Measurements from ENCODE around the gene PHTF2.

PHTF2 gene

GRCh38 chr7:77796109-77796508, 2.5 kb upstream of the PHTF2 start:
- no peak for DNase-seq

- DNase-seq, result no peak
Observed at GRCh38 chr7:77796960-77797359, 1.6 kb upstream of the PHTF2 start.

GRCh38 chr7:77797734-77798393, 709 bp upstream of the PHTF2 start:
- no peak for DNase-seq

- peak; percentile 59 for DNase-seq
Observed at GRCh38 chr7:77799078-77799964, 748 bp downstream of the PHTF2 start.

GRCh38 chr7:77800158-77800557, 1.6 kb downstream of the PHTF2 start:
- DNase-seq, result no peak

- no peak for DNase-seq
Observed at GRCh38 chr7:77800730-77801129, 2.2 kb downstream of the PHTF2 start.

- DNase-seq, result no peak
Observed at GRCh38 chr7:77802557-77803405, 4.2 kb downstream of the PHTF2 start.

- DNase-seq, result no peak
Observed at GRCh38 chr7:77806425-77806824, 7.9 kb downstream of the PHTF2 start.

GRCh38 chr7:77808517-77808916, 9.9 kb downstream of the PHTF2 start:
- no peak for DNase-seq

- DNase-seq, result no peak
Observed at GRCh38 chr7:77811516-77812289, 13.1 kb downstream of the PHTF2 start.

- no peak for DNase-seq
Observed at GRCh38 chr7:77812290-77812685, 13.7 kb downstream of the PHTF2 start.

- peak; percentile 53 for DNase-seq
Observed at GRCh38 chr7:77813180-77813579, 14.6 kb downstream of the PHTF2 start.

GRCh38 chr7:77819021-77819420, 20.4 kb downstream of the PHTF2 start:
- peak; percentile 52 for DNase-seq

- no peak for DNase-seq
Observed at GRCh38 chr7:77820967-77821366, 22.4 kb downstream of the PHTF2 start.

- peak; percentile 5 for DNase-seq
Observed at GRCh38 chr7:77822269-77822668, 23.7 kb downstream of the PHTF2 start.

- DNase-seq, result no peak
Observed at GRCh38 chr7:77823787-77824186, 25.2 kb downstream of the PHTF2 start.

- no peak for DNase-seq
Observed at GRCh38 chr7:77824636-77825035, 26.1 kb downstream of the PHTF2 start.

GRCh38 chr7:77825131-77825530, 26.6 kb downstream of the PHTF2 start:
- peak; percentile 66 for DNase-seq

GRCh38 chr7:77826300-77826699, 27.7 kb downstream of the PHTF2 start:
- no peak for DNase-seq

GRCh38 chr7:77827999-77828398, 29.4 kb downstream of the PHTF2 start:
- DNase-seq, result peak; percentile 41

- DNase-seq, result no peak
Observed at GRCh38 chr7:77830649-77831355, 32.2 kb downstream of the PHTF2 start.

GRCh38 chr7:77831481-77831880, 32.9 kb downstream of the PHTF2 start:
- DNase-seq, result no peak
